Upper lobe of left lung (tissue), 4 donors: Measurements from ENCODE around the gene ABR.

Source experiments
- CTCF ChIP-seq, 6 experiments: fragments of 450-650 bp in 4 of 6; fragments of 200-600 bp in 2 of 6; sonication (generic) in 2 of 6; IDR thresholded peaks; one replicate each; pipeline ENCODE4 v1.5.1; 2016 to 2019; ENCODE audit warnings: antibody characterized with exemption in 6 of 6
- EP300 ChIP-seq, 4 donors: sonication (generic); formaldehyde crosslinking; IDR thresholded peaks; one replicate each; pipeline ENCODE4 v1.5.1; 2017; ENCODE audit warnings: antibody characterized with exemption in 4 of 4, control low read depth in 2 of 4
- POLR2A ChIP-seq, 4 donors: fragments of 450-650 bp; IDR thresholded peaks; one replicate each; pipeline ENCODE4 v1.5.1; 2016 to 2017; ENCODE audit warnings: antibody characterized with exemption in 4 of 4, mild to moderate bottlenecking in 2 of 4
- POLR2AphosphoS5 ChIP-seq, 2 donors: sonication (generic); formaldehyde crosslinking; IDR thresholded peaks; one replicate each; pipeline ENCODE4 v1.5.1; 2017; ENCODE audit warnings: antibody characterized with exemption in 2 of 2

- TF ChIP-seq CTCF (IDR thresholded peaks at IDR 0.05): no peak
- TF ChIP-seq POLR2A (IDR thresholded peaks at IDR 0.05): no peak
- TF ChIP-seq POLR2AphosphoS5 (IDR thresholded peaks at IDR 0.05): no peak
- no peak for TF ChIP-seq EP300 (IDR thresholded peaks at IDR 0.05)
These were observed 42.3 kb downstream of the ABR start for GRCh38 chr17:1137465-1137894.
